B cell (primary cell): Measurements from ENCODE around the gene CRB1. TPM values are rescaled to one million over a fixed set of nuclear protein-coding genes. Genes with fewer than 3 reads are reported as not detected.

Experiments
- ATAC-seq: fragments of 200-7000 bp; cut with Tn5 transposase; one replicate; pipeline ENCODE4 v1.10.0; 2021; ENCODE audit warnings: low read depth, mild to moderate bottlenecking, moderate number of reproducible peaks, moderate library complexity
- CTCF ChIA-PET: fragments of 350-600 bp; sonication (Branson Sonifier 250); formaldehyde crosslinking; loops from one replicate; lab custom pipeline; 2021; ENCODE audit warnings: antibody characterized with exemption, inconsistent platforms; lab: Charles Lee
- POLR2A ChIA-PET: fragments of 350-600 bp; sonication (Branson Sonifier 250); formaldehyde crosslinking; loops from one replicate; lab custom pipeline; 2021; ENCODE audit warnings: antibody characterized with exemption; lab: Charles Lee
- DNase-seq: peaks from one replicate; pipeline ENCODE4 v3.0.0; 2013
- H2AFZ ChIP-seq: 2 replicates; pipeline ENCODE4 v1.6.1; 2012; ENCODE audit warnings: mild to moderate bottlenecking, low read depth, low read length; ENCODE audit not compliant: insufficient read depth, poor library complexity, severe bottlenecking
- H3K27ac ChIP-seq, 2 donors: 1 replicate in 1 of 2; 2 replicates in 1 of 2; pipeline ENCODE4 v1.5.1; 2012 to 2013; ENCODE audit warnings: low read length in 2 of 2, mild to moderate bottlenecking in 2 of 2, moderate library complexity in 1 of 2
- H3K27me3 ChIP-seq, 4 experiments: fragments of 200-600 bp in 1 of 4; sonication (generic) in 1 of 4; replicated peaks in 1 of 4; 1 replicate in 2 of 4; 2 replicates in 2 of 4; pipeline versions ENCODE4 v1.6.1 to v1.7.0; 2013 to 2016; ENCODE audit warnings: low read length in 3 of 4, mild to moderate bottlenecking in 2 of 4, mixed read lengths in 1 of 4, moderate library complexity in 1 of 4; ENCODE audit not compliant: insufficient read depth in 4 of 4, control insufficient read depth in 3 of 4; ENCODE audit errors: control extremely low read depth in 1 of 4
- H3K36me3 ChIP-seq, 2 experiments: replicated peaks in 1 of 2; 1 replicate in 1 of 2; 2 replicates in 1 of 2; pipeline versions ENCODE4 v1.6.1 to v1.7.1; 2013; ENCODE audit warnings: low read length in 1 of 2; ENCODE audit not compliant: insufficient read depth in 2 of 2, control insufficient read depth in 1 of 2; ENCODE audit errors: control extremely low read depth in 1 of 2, extremely low read depth in 1 of 2
- H3K4me1 ChIP-seq, 2 donors: fragments of 200-600 bp in 1 of 2; sonication (generic) in 1 of 2; 1 replicate in 1 of 2; 2 replicates in 1 of 2; pipeline versions ENCODE4 v1.5.1 to v1.6.1; 2013 to 2017; ENCODE audit warnings: low read length in 2 of 2; ENCODE audit not compliant: control insufficient read depth in 2 of 2, insufficient read depth in 2 of 2
- H3K4me2 ChIP-seq: replicated peaks from 2 replicates; pipeline ENCODE3; 2012; ENCODE audit warnings: mild to moderate bottlenecking, low read depth, low read length; ENCODE audit not compliant: poor library complexity, severe bottlenecking
- H3K4me3 ChIP-seq, 5 experiments: fragments of 200-600 bp in 1 of 5; sonication (generic) in 1 of 5; 1 replicate in 3 of 5; 2 replicates in 2 of 5; pipeline versions ENCODE4 v1.5.1 to v1.7.0; 2011 to 2016; ENCODE audit warnings: low read length in 4 of 5, mild to moderate bottlenecking in 4 of 5, low read depth in 2 of 5, control low read depth in 1 of 5, moderate library complexity in 1 of 5; ENCODE audit not compliant: insufficient read depth in 1 of 5; ENCODE audit errors: control extremely low read depth in 1 of 5, extremely low read depth in 1 of 5
- H3K79me2 ChIP-seq: fragments of 200-600 bp; sonication (generic); one replicate; pipeline ENCODE4 v1.6.0; 2016; ENCODE audit warnings: low read length; ENCODE audit not compliant: control insufficient read depth, insufficient read depth
- H3K9ac ChIP-seq: fragments of 200-600 bp; sonication (generic); 2 replicates; pipeline ENCODE4 v1.6.1; 2017; ENCODE audit warnings: mild to moderate bottlenecking, low read length, moderate library complexity
- H3K9me3 ChIP-seq, 3 donors: one replicate each; pipeline versions ENCODE4 v1.6.1 to v1.7.1; 2013; ENCODE audit warnings: low read length in 2 of 3; ENCODE audit not compliant: control insufficient read depth in 2 of 3, insufficient read depth in 1 of 3; ENCODE audit errors: control extremely low read depth in 1 of 3
- H4K20me1 ChIP-seq: 2 replicates; pipeline ENCODE4 v1.6.0; 2012; ENCODE audit warnings: mild to moderate bottlenecking, low read length; ENCODE audit not compliant: insufficient read depth, control insufficient read depth, poor library complexity, severe bottlenecking
- H3K27ac Mint-ChIP-seq: one replicate; pipeline ENCODE4 v1.8.0; 2021; ENCODE audit warnings: mixed read lengths
- H3K27me3 Mint-ChIP-seq: one replicate; pipeline ENCODE4 v1.8.0; 2021; ENCODE audit warnings: mixed read lengths
- H3K4me1 Mint-ChIP-seq: one replicate; pipeline ENCODE4 v1.8.0; 2021; ENCODE audit warnings: mixed read lengths
- H3K4me3 Mint-ChIP-seq: one replicate; pipeline ENCODE4 v1.8.0; 2021; ENCODE audit warnings: mixed read lengths
- H3K9me3 Mint-ChIP-seq: one replicate; pipeline ENCODE4 v1.8.0; 2022; ENCODE audit warnings: mixed read lengths; ENCODE audit not compliant: insufficient read depth
- EZH2 ChIP-seq: IDR thresholded peaks from 2 replicates; pipeline ENCODE4 v1.6.1; 2012; ENCODE audit warnings: borderline replicate concordance, low read depth, mild to moderate bottlenecking, moderate library complexity, low read length; ENCODE audit not compliant: insufficient read depth, poor library complexity, severe bottlenecking
- whole genome bisulfite sequencing: methylation state at CpG from one replicate; pipeline ENCODE4 v1.1.5; 2013; ENCODE audit warnings: missing lambda C conversion rate; ENCODE audit not compliant: insufficient coverage; 5-methylcytosine and 5-hydroxymethylcytosine counted together
- intact Hi-C: fragments of 100-400 bp; cut with micrococcal nuclease; formaldehyde crosslinking; loops from one replicate; pipeline ENCODE4 v1.10.0; 2022
- polyA plus RNA-seq: library from polyadenylated mRNA; depleted of rRNA; stranded (reverse); fragments of >200 nt; gene quantifications from 2 replicates; pipeline ENCODE4 v1.2.3, GENCODE V29; 2012
- total RNA-seq, 2 donors: library from RNA; stranded (reverse); fragments of 120-200 nt in 1 of 2; gene quantifications; 1 replicate in 1 of 2; 2 replicates in 1 of 2; pipeline versions ENCODE4 v1.2.3 to v1.2.4, GENCODE V29; 2013 to 2022
- TF ChIP-seq, protein P1 (sequence below): fragments of 200-600 bp; IDR thresholded peaks from one replicate; pipeline ENCODE4 v1.8.0; 2022; ENCODE audit warnings: antibody characterized with exemption, mild to moderate bottlenecking

CRB1 gene
- total and polyA plus RNA-seq, 2 donors (not counting 1 experiment from before 2014, with no cell fraction given), result 0.15 TPM; not detected in 1

DNA sequence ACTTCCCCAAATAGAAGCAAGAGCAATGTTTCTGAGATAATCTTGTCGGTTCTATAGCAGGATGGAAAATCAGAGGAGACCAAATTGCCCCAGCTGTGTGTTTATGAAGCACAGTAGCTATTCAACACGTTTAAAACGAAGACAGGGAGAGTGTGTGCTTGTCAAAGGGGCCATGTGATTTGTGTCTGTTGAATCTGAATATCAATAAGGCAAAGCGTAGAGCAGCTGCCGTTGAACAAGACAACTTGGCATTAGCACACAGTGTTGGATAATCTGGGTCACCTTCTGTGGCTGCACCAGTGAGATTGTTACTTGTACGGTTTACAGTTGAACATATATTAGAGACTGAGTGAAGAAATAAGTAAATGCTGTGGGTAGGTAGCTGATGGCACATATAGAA, 1.0 kb downstream of the CRB1 start:
- Histone ChIP-seq H3K4me2 (no peak overlapping the region), H3K27ac (no peak overlapping the region), H3K4me3 (no peak overlapping the region), H3K9me3 (peaks cover 0 to 4% (median 0%) of the 10 kb centered on the region in 3 donors), H3K27me3 (no peaks in the 10 kb centered on the region), H3K36me3 (no peaks in the 10 kb centered on the region), H2AFZ (no peak overlapping the region), H3K9ac (no peak overlapping the region), H3K4me1 (no peaks in the 10 kb centered on the region), H4K20me1 (no peaks in the 10 kb centered on the region), H3K79me2 (no peaks in the 10 kb centered on the region)
- 80% methylated on average over 5 of the region's 6 CpGs for WGBS
- no peaks in the 10 kb centered on the region for H3K9me3 Mint-ChIP-seq
- H3K27me3 Mint-ChIP-seq, result no peaks in the 10 kb centered on the region
- CTCF ChIA-PET, result no interaction called here
- no peak overlapping the region for H3K27ac Mint-ChIP-seq
- POLR2A ChIA-PET, result no interaction called here
- ATAC-seq, result no peak
- no peak for DNase-seq
- H3K4me1 Mint-ChIP-seq, result no peaks in the 10 kb centered on the region
- TF ChIP-seq, protein P1, sequence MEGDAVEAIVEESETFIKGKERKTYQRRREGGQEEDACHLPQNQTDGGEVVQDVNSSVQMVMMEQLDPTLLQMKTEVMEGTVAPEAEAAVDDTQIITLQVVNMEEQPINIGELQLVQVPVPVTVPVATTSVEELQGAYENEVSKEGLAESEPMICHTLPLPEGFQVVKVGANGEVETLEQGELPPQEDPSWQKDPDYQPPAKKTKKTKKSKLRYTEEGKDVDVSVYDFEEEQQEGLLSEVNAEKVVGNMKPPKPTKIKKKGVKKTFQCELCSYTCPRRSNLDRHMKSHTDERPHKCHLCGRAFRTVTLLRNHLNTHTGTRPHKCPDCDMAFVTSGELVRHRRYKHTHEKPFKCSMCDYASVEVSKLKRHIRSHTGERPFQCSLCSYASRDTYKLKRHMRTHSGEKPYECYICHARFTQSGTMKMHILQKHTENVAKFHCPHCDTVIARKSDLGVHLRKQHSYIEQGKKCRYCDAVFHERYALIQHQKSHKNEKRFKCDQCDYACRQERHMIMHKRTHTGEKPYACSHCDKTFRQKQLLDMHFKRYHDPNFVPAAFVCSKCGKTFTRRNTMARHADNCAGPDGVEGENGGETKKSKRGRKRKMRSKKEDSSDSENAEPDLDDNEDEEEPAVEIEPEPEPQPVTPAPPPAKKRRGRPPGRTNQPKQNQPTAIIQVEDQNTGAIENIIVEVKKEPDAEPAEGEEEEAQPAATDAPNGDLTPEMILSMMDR, result no peak
- TF ChIP-seq EZH2, result no peak
- H3K4me3 Mint-ChIP-seq, result no peak overlapping the region
- intact Hi-C loops, result no loop called here

DNA sequence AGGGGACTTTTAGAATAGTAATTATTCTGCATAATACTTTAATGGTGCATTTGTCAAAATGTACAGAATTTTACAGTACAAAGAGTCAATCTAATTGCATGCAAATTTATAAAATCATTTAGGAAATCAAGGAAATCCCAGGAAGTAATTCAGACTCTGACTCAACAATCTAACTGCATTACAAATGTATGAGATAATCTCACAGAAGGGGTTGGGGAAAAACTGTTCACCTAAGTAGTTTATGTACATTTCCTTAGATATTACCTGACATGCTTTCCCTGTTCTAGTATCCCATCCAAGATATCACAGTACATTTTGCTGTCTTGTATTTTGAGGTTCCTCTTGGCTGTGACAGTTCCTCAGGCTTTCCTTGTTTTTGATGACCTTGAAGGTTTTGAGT, 4.7 kb downstream of the CRB1 start:
- intact Hi-C loops, result no loop called here
- CTCF ChIA-PET, result no interaction called here

More for the DNA sequence above, 4.7 kb downstream of the CRB1 start:
- H3K9me3 ChIP-seq, result no peaks in the 10 kb centered on the region
- H4K20me1 ChIP-seq, result no peaks in the 10 kb centered on the region
- H3K4me1 ChIP-seq, result no peaks in the 10 kb centered on the region
- H3K9ac ChIP-seq, result no peak overlapping the region
- ATAC-seq (no peak), DNase-seq (no peak)
- no peak for TF ChIP-seq EZH2
- TF ChIP-seq, protein P1, result no peak
- H3K4me3 ChIP-seq, result no peak overlapping the region
- H3K4me2 ChIP-seq, result no peak overlapping the region
- Mint-ChIP-seq H3K9me3 (no peaks in the 10 kb centered on the region), H3K4me3 (no peak overlapping the region), H3K27ac (no peak overlapping the region), H3K27me3 (no peaks in the 10 kb centered on the region), H3K4me1 (no peaks in the 10 kb centered on the region)
- no peak overlapping the region for H2AFZ ChIP-seq
- POLR2A ChIA-PET, result no interaction called here
- H3K27me3 ChIP-seq, result no peaks in the 10 kb centered on the region
- no peaks in the 10 kb centered on the region for H3K36me3 ChIP-seq
- H3K79me2 ChIP-seq, result no peaks in the 10 kb centered on the region
- H3K27ac ChIP-seq, result no peak overlapping the region
